Measurements from ENCODE around the gene AK5.
A peak's percentile ranks its signal among the peaks of the same experiment; 100 is the strongest.

AK5 gene

GRCh38 chr1:77506771-77507170 lies 225.0 kb downstream of the AK5 start:
- H3K27ac ChIP-seq: peak overlapping the region; percentile 99
- TF ChIP-seq, protein P1, sequence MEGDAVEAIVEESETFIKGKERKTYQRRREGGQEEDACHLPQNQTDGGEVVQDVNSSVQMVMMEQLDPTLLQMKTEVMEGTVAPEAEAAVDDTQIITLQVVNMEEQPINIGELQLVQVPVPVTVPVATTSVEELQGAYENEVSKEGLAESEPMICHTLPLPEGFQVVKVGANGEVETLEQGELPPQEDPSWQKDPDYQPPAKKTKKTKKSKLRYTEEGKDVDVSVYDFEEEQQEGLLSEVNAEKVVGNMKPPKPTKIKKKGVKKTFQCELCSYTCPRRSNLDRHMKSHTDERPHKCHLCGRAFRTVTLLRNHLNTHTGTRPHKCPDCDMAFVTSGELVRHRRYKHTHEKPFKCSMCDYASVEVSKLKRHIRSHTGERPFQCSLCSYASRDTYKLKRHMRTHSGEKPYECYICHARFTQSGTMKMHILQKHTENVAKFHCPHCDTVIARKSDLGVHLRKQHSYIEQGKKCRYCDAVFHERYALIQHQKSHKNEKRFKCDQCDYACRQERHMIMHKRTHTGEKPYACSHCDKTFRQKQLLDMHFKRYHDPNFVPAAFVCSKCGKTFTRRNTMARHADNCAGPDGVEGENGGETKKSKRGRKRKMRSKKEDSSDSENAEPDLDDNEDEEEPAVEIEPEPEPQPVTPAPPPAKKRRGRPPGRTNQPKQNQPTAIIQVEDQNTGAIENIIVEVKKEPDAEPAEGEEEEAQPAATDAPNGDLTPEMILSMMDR (conservative IDR thresholded peaks at IDR 0.05): no peak

GRCh38 chr1:77509051-77509492 lies 227.3 kb downstream of the AK5 start:
- TF ChIP-seq, protein P1 (conservative IDR thresholded peaks at IDR 0.05): no peak
- peak overlapping the region; percentile 99 for H3K27ac ChIP-seq

GRCh38 chr1:77509898-77510297 lies 228.1 kb downstream of the AK5 start:
- TF ChIP-seq, protein P1 (conservative IDR thresholded peaks at IDR 0.05): no peak
- peak overlapping the region; percentile 99 for H3K27ac ChIP-seq

GRCh38 chr1:77511440-77511840 lies 229.6 kb downstream of the AK5 start:
- H3K27ac ChIP-seq: peak overlapping the region; percentile 99
- TF ChIP-seq, protein P1 (conservative IDR thresholded peaks at IDR 0.05): no peak

GRCh38 chr1:77512650-77513049 lies 230.8 kb downstream of the AK5 start:
- H3K27ac ChIP-seq: peak overlapping the region; percentile 99; the same call in 1 of the 2 replicates

GRCh38 chr1:77513839-77514763 lies 232.3 kb downstream of the AK5 start:
- peak overlapping the region; percentile 34; the same call in 1 of the 2 replicates for H3K27ac ChIP-seq
- TF ChIP-seq, protein P1 (conservative IDR thresholded peaks at IDR 0.05): no peak

GRCh38 chr1:77514921-77515776 lies 233.3 kb downstream of the AK5 start:
- H3K27ac ChIP-seq: peak overlapping the region; percentile 34; the same call in 1 of the 2 replicates
- TF ChIP-seq, protein P1 (conservative IDR thresholded peaks at IDR 0.05): no peak

Data from VCaP (cell line).